Sigmoid colon (tissue), 7 donors: ENCODE results near the gene UBAP2. TPM values are rescaled to one million over a fixed set of nuclear protein-coding genes. Genes with fewer than 3 reads are reported as not detected.
A peak's percentile ranks its signal among the peaks of the same experiment; 100 is the strongest.

Experiments used
- DNase-seq: peaks from one replicate; pipeline ENCODE4 v3.0.0-alpha.2; 2019
- H3K27ac ChIP-seq, 4 donors: fragments of 200-600 bp; sonication (generic); one replicate each; pipeline ENCODE4 v1.5.1; 2016 to 2019; ENCODE audit warnings: mild to moderate bottlenecking in 1 of 4
- H3K27me3 ChIP-seq, 3 donors: fragments of 200-600 bp; sonication (generic); one replicate each; pipeline ENCODE4 v1.5.1; 2019; ENCODE audit warnings: mild to moderate bottlenecking in 1 of 3
- H3K36me3 ChIP-seq, 4 donors: fragments of 200-600 bp; sonication (generic); one replicate each; pipeline ENCODE4 v1.5.1; 2016 to 2019
- H3K4me1 ChIP-seq, 4 donors: fragments of 200-600 bp; sonication (generic); one replicate each; pipeline ENCODE4 v1.5.1; 2017 to 2019
- H3K4me3 ChIP-seq, 4 donors: fragments of 200-600 bp; sonication (generic); one replicate each; pipeline ENCODE4 v1.5.1; 2017 to 2019; ENCODE audit warnings: mild to moderate bottlenecking in 2 of 4, moderate library complexity in 1 of 4
- H3K9me3 ChIP-seq, 4 donors: fragments of 200-600 bp in 3 of 4; sonication (generic) in 3 of 4; one replicate each; pipeline versions ENCODE4 v1.5.1 to v1.6.1; 2013 to 2019
- EP300 ChIP-seq, 4 donors: sonication (generic); formaldehyde crosslinking; IDR thresholded peaks; one replicate each; pipeline ENCODE4 v1.6.1; 2017; ENCODE audit warnings: antibody characterized with exemption in 4 of 4
- POLR2A ChIP-seq, 2 donors: fragments of 450-650 bp; IDR thresholded peaks; one replicate each; pipeline ENCODE4 v1.6.1; 2016; ENCODE audit warnings: antibody characterized with exemption in 2 of 2, mild to moderate bottlenecking in 2 of 2, moderate library complexity in 2 of 2
- POLR2AphosphoS5 ChIP-seq, 4 donors: sonication (generic); formaldehyde crosslinking; IDR thresholded peaks; one replicate each; pipeline ENCODE4 v1.6.1; 2017; ENCODE audit warnings: antibody characterized with exemption in 4 of 4
- WGBS, 2 donors: extraction: QIAGEN DNeasy Blood & Tissue Kit; methylation state at CpG; one replicate each; pipeline ENCODE4 v1.1.7; 2013; 5-methylcytosine and 5-hydroxymethylcytosine counted together
- intact Hi-C: fragments of 100-400 bp; cut with DNase I; formaldehyde crosslinking; loops from one replicate; pipeline ENCODE4 v1.15.1; 2023
- polyA plus RNA-seq, 3 donors: library from polyadenylated mRNA; stranded (reverse); fragments of 200-250 nt; gene quantifications; one replicate each; pipeline ENCODE4 v1.2.3, GENCODE V29; 2013
- total RNA-seq, 4 donors: library from RNA; depleted of rRNA; stranded (reverse); fragments of >200 nt; gene quantifications; one replicate each; pipeline ENCODE4 v1.1.0, GENCODE V29; 2016
- TF ChIP-seq, protein P1 (sequence below), 4 experiments: fragments of 450-650 bp in 3 of 4; fragments of 200-600 bp in 1 of 4; IDR thresholded peaks; one replicate each; pipeline ENCODE4 v1.5.1; 2016 to 2019; ENCODE audit warnings: antibody characterized with exemption in 4 of 4, mild to moderate bottlenecking in 3 of 4, moderate library complexity in 2 of 4
- donor health status: healthy with polysubstance abuse.
- donor health status: Bipolar disorder and iron deficiency.
- donor health status: healthy.

Gene UBAP2
- total and polyA plus RNA-seq, 7 donors, result 6.6 to 50.4 (median 28.8) TPM

DNA sequence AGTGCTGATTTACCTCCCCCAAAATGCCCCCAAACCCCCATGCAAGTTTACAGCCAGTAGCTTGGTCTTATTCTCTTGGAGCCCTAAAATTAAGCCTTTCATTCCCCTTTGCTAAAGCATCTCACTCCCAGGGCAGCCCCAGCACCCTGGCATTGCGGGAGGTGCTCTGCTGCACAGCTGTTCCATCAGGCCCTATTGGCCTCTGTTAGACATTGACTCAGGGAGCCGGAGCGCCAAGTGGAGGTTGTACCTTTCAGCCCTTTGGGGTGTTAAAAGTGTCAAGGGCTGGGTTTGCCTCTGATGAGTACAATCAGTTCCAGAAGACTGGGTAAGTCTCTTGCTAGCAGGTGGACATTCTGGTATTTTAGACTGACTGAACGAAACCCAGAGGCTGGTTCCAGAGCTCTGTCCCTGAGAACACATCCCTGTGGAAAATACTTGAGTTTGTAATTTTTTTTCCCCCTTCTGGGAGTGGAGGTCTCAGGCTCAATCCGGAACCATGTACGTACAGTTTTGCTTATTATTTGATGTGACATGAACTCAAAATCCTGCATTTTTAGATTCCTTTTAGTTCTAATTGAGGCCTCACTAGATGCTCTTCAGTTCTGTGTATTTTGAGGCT lies 129.3 kb downstream of the UBAP2 start:
- peak overlapping the region in 1 of 4 donors; percentile 12 for H3K27ac ChIP-seq
- H3K36me3 ChIP-seq, result peaks cover 19 to 83% (median 47%) of the 10 kb centered on the region in 4 donors

DNA sequence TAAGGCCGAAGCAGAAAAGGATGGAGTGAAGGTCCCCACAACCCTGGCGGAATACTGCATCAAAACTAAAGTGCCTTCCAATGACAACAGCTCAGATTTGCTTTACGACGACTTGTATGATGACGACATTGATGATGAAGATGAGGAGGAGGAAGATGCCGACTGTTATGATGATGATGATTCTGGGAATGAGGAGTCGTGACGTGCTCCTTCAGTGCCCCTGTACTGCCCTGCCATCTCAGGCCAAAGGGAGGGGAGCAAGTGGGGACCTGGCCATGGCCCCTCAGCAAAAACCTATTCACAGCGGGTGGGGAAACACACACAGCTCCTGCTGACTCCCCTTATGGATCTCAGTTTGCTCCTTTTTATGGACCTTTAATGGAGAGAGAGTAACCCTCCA lies 131.7 kb downstream of the UBAP2 start:
- H3K27me3 ChIP-seq, result no peaks in the 10 kb centered on the region
- peaks cover 4 to 75% (median 40%) of the 10 kb centered on the region in 4 donors for H3K36me3 ChIP-seq
- DNase-seq, result no peak
- H3K9me3 ChIP-seq, result no peaks in the 10 kb centered on the region
- 92 to 95% methylated on average over 9 of the region's 9 CpGs for WGBS, 2 donors
- H3K27ac ChIP-seq, result no peak overlapping the region
- no peak overlapping the region for H3K4me3 ChIP-seq
- intact Hi-C loops, result no loop called here
- peaks cover 0 to 11% (median 3%) of the 10 kb centered on the region in 4 donors for H3K4me1 ChIP-seq
- TF ChIP-seq POLR2A (IDR thresholded peaks at IDR 0.05) (no peak), EP300 (IDR thresholded peaks at IDR 0.05) (no peak), POLR2AphosphoS5 (IDR thresholded peaks at IDR 0.05) (no peak)
- TF ChIP-seq, protein P1, sequence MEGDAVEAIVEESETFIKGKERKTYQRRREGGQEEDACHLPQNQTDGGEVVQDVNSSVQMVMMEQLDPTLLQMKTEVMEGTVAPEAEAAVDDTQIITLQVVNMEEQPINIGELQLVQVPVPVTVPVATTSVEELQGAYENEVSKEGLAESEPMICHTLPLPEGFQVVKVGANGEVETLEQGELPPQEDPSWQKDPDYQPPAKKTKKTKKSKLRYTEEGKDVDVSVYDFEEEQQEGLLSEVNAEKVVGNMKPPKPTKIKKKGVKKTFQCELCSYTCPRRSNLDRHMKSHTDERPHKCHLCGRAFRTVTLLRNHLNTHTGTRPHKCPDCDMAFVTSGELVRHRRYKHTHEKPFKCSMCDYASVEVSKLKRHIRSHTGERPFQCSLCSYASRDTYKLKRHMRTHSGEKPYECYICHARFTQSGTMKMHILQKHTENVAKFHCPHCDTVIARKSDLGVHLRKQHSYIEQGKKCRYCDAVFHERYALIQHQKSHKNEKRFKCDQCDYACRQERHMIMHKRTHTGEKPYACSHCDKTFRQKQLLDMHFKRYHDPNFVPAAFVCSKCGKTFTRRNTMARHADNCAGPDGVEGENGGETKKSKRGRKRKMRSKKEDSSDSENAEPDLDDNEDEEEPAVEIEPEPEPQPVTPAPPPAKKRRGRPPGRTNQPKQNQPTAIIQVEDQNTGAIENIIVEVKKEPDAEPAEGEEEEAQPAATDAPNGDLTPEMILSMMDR (IDR thresholded peaks at IDR 0.05), result no peak

More for the DNA sequence above, 129.3 kb downstream of the UBAP2 start:
- intact Hi-C loops, result no loop called here
- no peak for DNase-seq
- no peak for TF ChIP-seq EP300 (IDR thresholded peaks at IDR 0.05)
- TF ChIP-seq POLR2AphosphoS5 (IDR thresholded peaks at IDR 0.05), result no peak
- TF ChIP-seq, protein P1 (IDR thresholded peaks at IDR 0.05), result no peak
- no peak for TF ChIP-seq POLR2A (IDR thresholded peaks at IDR 0.05)
- Histone ChIP-seq H3K4me3 (no peak overlapping the region), H3K4me1 (peaks cover 0 to 5% (median 2%) of the 10 kb centered on the region in 4 donors), H3K27me3 (no peaks in the 10 kb centered on the region), H3K9me3 (no peaks in the 10 kb centered on the region)
- 91 to 93% methylated on average over 6 of the region's 6 CpGs for WGBS, 2 donors

DNA sequence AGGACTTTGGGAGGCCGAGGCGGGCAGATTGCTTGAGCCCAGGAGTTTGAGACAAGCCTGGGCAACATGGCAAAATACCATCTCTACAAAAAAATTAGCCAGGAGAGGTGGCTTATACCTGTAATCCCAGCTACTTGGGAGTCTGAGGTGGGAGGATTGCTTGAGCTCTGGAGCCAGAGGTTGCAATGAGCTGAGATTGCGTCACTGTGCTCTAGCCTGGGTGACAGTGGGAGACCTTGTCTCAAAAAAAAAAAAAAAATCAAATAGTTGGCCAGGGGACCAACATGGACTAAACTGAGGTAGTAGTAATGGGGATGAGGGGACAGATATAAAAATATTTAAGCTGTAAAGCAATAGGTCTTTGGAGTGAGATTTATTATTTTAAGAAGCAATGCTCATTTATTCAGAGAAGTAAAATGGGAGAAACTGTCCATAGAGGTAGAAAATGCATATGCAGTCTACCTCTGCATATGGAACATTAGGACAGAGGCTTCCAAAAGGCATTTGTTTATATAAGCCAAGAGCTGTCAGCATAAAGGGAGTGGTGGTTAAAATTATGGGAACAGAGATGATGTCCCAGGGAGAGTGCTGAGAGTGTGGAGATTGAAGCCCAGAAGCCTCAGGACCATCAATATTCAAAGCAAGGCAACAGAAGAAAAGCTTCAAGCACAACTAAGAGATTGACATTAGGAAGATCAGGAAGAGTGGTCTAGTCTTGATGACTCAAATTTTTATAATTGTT lies 133.6 kb downstream of the UBAP2 start:
- no peak overlapping the region for H3K27ac ChIP-seq
- intact Hi-C loops, result no loop called here
- peaks cover 4 to 60% (median 32%) of the 10 kb centered on the region in 4 donors for H3K36me3 ChIP-seq
- H3K9me3 ChIP-seq, result no peaks in the 10 kb centered on the region
- peaks cover 0 to 11% (median 3%) of the 10 kb centered on the region in 4 donors for H3K4me1 ChIP-seq
- 79 to 98% methylated on average over 3 of the region's 3 CpGs for WGBS, 2 donors
- no peaks in the 10 kb centered on the region for H3K27me3 ChIP-seq
- DNase-seq, result no peak
- no peak overlapping the region for H3K4me3 ChIP-seq
- TF ChIP-seq, protein P1 (IDR thresholded peaks at IDR 0.05), result no peak
- no peak for TF ChIP-seq POLR2A (IDR thresholded peaks at IDR 0.05)

DNA sequence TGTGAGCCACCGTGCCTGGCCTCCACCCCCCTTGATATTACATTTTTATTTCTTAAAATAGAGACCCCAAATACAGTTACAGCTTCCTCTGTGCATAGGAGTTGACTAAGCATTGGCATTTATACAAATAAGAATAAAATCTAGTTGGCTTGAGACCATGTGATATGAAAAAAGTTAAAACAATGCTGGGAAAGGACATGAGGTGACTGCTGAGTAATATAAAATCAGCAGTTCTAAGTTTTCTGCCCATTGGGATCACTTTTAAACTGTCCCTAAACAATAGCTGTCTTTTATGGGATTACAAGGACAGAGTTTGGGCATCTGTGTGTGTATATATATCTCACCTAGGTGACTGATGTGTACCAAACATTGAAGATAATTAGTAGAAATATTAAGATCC lies 135.1 kb downstream of the UBAP2 start:
- H3K27me3 ChIP-seq, result no peaks in the 10 kb centered on the region
- TF ChIP-seq POLR2A (IDR thresholded peaks at IDR 0.05), result no peak
- TF ChIP-seq EP300 (IDR thresholded peaks at IDR 0.05), result no peak
- TF ChIP-seq, protein P1 (IDR thresholded peaks at IDR 0.05), result no peak
- no peak for TF ChIP-seq POLR2AphosphoS5 (IDR thresholded peaks at IDR 0.05)

More for the DNA sequence above, 135.1 kb downstream of the UBAP2 start:
- no peak for DNase-seq
- no peaks in the 10 kb centered on the region for H3K9me3 ChIP-seq
- H3K4me1 ChIP-seq, result peaks cover 0 to 11% (median 3%) of the 10 kb centered on the region in 4 donors
- H3K4me3 ChIP-seq, result no peak overlapping the region
- intact Hi-C loops, result no loop called here
- no peak overlapping the region for H3K27ac ChIP-seq
- peaks cover 4 to 45% (median 28%) of the 10 kb centered on the region in 4 donors for H3K36me3 ChIP-seq
- WGBS, 2 donors, result 94 to 98% methylated on average over 1 of the region's 1 CpG
